Upper lobe of right lung (tissue), 1 donor: Measurements from ENCODE around the gene HDAC6. TPM values are rescaled to one million over a fixed set of nuclear protein-coding genes. Genes with fewer than 3 reads are reported as not detected.
A peak's percentile ranks its signal among the peaks of the same experiment; 100 is the strongest.

Experiments used
- ATAC-seq: fragments of 200-7000 bp; cut with Tn5 transposase; one replicate; pipeline ENCODE4 v1.9.1; 2020; ENCODE audit warnings: mild to moderate bottlenecking, moderate library complexity
- DNase-seq: peaks from one replicate; pipeline ENCODE4 v3.0.0-alpha.2; 2020
- H3K27ac ChIP-seq: fragments of 200-600 bp; one replicate; pipeline ENCODE4 v1.8.0; 2022
- H3K27me3 ChIP-seq: fragments of 200-600 bp; one replicate; pipeline ENCODE4 v1.8.0; 2022; ENCODE audit warnings: mild to moderate bottlenecking
- H3K36me3 ChIP-seq: fragments of 200-600 bp; one replicate; pipeline ENCODE4 v1.8.0; 2022
- H3K4me1 ChIP-seq: fragments of 200-600 bp; one replicate; pipeline ENCODE4 v1.8.0; 2022
- H3K4me3 ChIP-seq: fragments of 200-600 bp; one replicate; pipeline ENCODE4 v1.8.0; 2022; ENCODE audit warnings: mild to moderate bottlenecking
- H3K9me3 ChIP-seq: fragments of 200-600 bp; one replicate; pipeline ENCODE4 v1.8.0; 2022
- CTCF ChIP-seq: fragments of 200-600 bp; IDR thresholded peaks from one replicate; pipeline ENCODE4 v1.8.0; 2022; ENCODE audit warnings: antibody characterized with exemption
- intact Hi-C: fragments of 100-400 bp; cut with DNase I; formaldehyde crosslinking; loops from one replicate; pipeline ENCODE4 v1.11.0; 2022
- total RNA-seq: library from RNA; stranded (reverse); fragmentation: NEBNext Ultra II Directional; extraction: Animal tissue kit (Norgen Biotek cat#: 25700); gene quantifications from one replicate; pipeline ENCODE4 v1.2.1, GENCODE V29; 2021
- donor health status: DM: no; HTN: yes; CAD: no; lungs with severe emphysema.

The HDAC6 gene
- total RNA-seq, 1 donor from 2014 or later: 94.2 TPM

DNA sequence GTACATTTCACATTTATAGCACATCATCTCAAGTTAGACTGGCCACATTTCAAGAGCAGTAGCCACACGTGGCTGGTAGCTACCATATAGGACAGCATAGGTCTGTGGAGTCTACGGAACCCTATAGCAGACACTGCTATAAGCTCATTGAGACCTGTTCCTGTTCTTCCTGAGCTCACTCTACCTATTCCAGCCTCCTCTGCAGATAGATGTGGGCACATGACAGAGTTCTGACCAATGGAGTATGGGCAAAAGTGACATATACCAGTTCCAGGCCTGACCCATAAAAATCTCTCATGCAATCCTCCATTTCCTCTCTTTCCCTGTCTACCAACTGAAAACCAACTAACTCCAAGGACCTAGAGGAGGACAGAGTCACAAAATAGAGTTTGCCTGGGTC is 3.5 kb upstream of the HDAC6 start:
- Histone ChIP-seq H3K9me3 (no peaks in the 10 kb centered on the region), H3K27ac (no peak overlapping the region), H3K4me1 (peaks cover 4% of the 10 kb centered on the region), H3K27me3 (no peaks in the 10 kb centered on the region), H3K36me3 (no peaks in the 10 kb centered on the region), H3K4me3 (no peak overlapping the region)
- no peak for ATAC-seq
- DNase-seq: no peak
- intact Hi-C loops: no loop called here
- no peak for TF ChIP-seq CTCF

GRCh38 chrX:48800574-48801279 is 1.1 kb upstream of the HDAC6 start:
- Histone ChIP-seq H3K4me3 (peak overlapping the region; percentile 61), H3K36me3 (no peaks in the 10 kb centered on the region), H3K4me1 (peaks cover 4% of the 10 kb centered on the region), H3K27ac (peak overlapping the region; percentile 97), H3K9me3 (no peaks in the 10 kb centered on the region), H3K27me3 (no peaks in the 10 kb centered on the region)
- no peak for TF ChIP-seq CTCF
- intact Hi-C loops: no loop called here
- DNase-seq: no peak
- no peak for ATAC-seq

- Histone ChIP-seq H3K36me3 (no peaks in the 10 kb centered on the region), H3K4me1 (peaks cover 4% of the 10 kb centered on the region), H3K9me3 (no peaks in the 10 kb centered on the region), H3K27me3 (no peaks in the 10 kb centered on the region), H3K4me3 (peak overlapping the region; percentile 58), H3K27ac (peak overlapping the region; percentile 92)
- intact Hi-C loops: no loop called here
- DNase-seq (peak; percentile 90), ATAC-seq (peak; percentile 69)
- TF ChIP-seq CTCF: no peak
These were observed 430 bp downstream of the HDAC6 start for GRCh38 chrX:48802089-48802904.

GRCh38 chrX:48802905-48803200 is 986 bp downstream of the HDAC6 start:
- no peak for DNase-seq

GRCh38 chrX:48806081-48806480 is 4.2 kb downstream of the HDAC6 start:
- H3K27me3 ChIP-seq: no peaks in the 10 kb centered on the region
- intact Hi-C loops: no loop called here
- ATAC-seq (no peak), DNase-seq (no peak)
- no peak overlapping the region for H3K27ac ChIP-seq
- no peaks in the 10 kb centered on the region for H3K36me3 ChIP-seq
- H3K9me3 ChIP-seq: no peaks in the 10 kb centered on the region
- no peak for TF ChIP-seq CTCF
- no peaks in the 10 kb centered on the region for H3K4me1 ChIP-seq
- no peak overlapping the region for H3K4me3 ChIP-seq

More at GRCh38 chrX:48802905-48803200, 986 bp downstream of the HDAC6 start:
- Histone ChIP-seq H3K4me1 (peaks cover 4% of the 10 kb centered on the region), H3K27ac (peak overlapping the region; percentile 92), H3K36me3 (no peaks in the 10 kb centered on the region), H3K9me3 (no peaks in the 10 kb centered on the region), H3K27me3 (no peaks in the 10 kb centered on the region), H3K4me3 (peak overlapping the region; percentile 58)
- ATAC-seq: no peak
- intact Hi-C loops: no loop called here
- TF ChIP-seq CTCF: no peak
